H1 (cell line): ENCODE results near the gene FBP1. TPM values are rescaled to one million over a fixed set of nuclear protein-coding genes. Genes with fewer than 3 reads are reported as not detected.

Experiments used
- CTCF ChIA-PET: fragments of 300-600 bp; sonication (Branson Sonifier 250); formaldehyde crosslinking; loops from one replicate; lab custom pipeline; 2021; ENCODE audit not compliant: partially characterized antibody; lab: Charles Lee
- POLR2A ChIA-PET: fragments of 300-600 bp; sonication (Branson Sonifier 250); formaldehyde crosslinking; loops from one replicate; lab custom pipeline; 2021; ENCODE audit warnings: inconsistent platforms; ENCODE audit not compliant: partially characterized antibody; lab: Charles Lee
- DNase-seq, 2 experiments: peaks; one replicate each; pipeline versions ENCODE4 v3.0.0 to v3.0.0-alpha.2; 2010 to 2022; ENCODE audit warnings: low spot score in 2 of 2, low read depth in 1 of 2, mixed read lengths in 1 of 2
- FAIRE-seq: peaks from 2 replicates; lab custom pipeline; 2011; peaks lifted over from hg19 to GRCh38; lab: Jason Lieb, UNC
- H2AFZ ChIP-seq: 2 replicates; pipeline ENCODE4 v1.8.1; 2012; ENCODE audit warnings: low read length, inconsistent platforms
- H2AK5ac ChIP-seq: 2 replicates; pipeline ENCODE4 v1.6.1; 2013; ENCODE audit warnings: low read depth, low read length
- H2BK120ac ChIP-seq: replicated peaks from 2 replicates; pipeline ENCODE3; 2013; ENCODE audit warnings: low read depth, low read length, inconsistent platforms
- H2BK12ac ChIP-seq: 2 replicates; pipeline ENCODE4 v1.6.1; 2013; ENCODE audit warnings: low read depth, low read length
- H2BK15ac ChIP-seq: 2 replicates; pipeline ENCODE4 v1.6.1; 2013; ENCODE audit warnings: low read length
- H2BK20ac ChIP-seq: 2 replicates; pipeline ENCODE4 v1.6.1; 2013; ENCODE audit warnings: low read length
- H2BK5ac ChIP-seq: 2 replicates; pipeline ENCODE4 v1.6.1; 2013; ENCODE audit warnings: low read depth, low read length
- H3K14ac ChIP-seq: 2 replicates; pipeline ENCODE4 v1.6.1; 2013; ENCODE audit warnings: inconsistent platforms; ENCODE audit not compliant: insufficient read length
- H3K18ac ChIP-seq: 2 replicates; pipeline ENCODE4 v1.6.1; 2013; ENCODE audit warnings: low read length; ENCODE audit errors: extremely low read depth
- H3K23ac ChIP-seq: 2 replicates; pipeline ENCODE4 v1.6.1; 2013; ENCODE audit warnings: inconsistent platforms; ENCODE audit not compliant: insufficient read length
- H3K23me2 ChIP-seq: 2 replicates; pipeline ENCODE4 v1.6.1; 2013; ENCODE audit warnings: low read depth, low read length
- H3K27ac ChIP-seq: 2 replicates; pipeline ENCODE4 v1.6.1; 2011; ENCODE audit warnings: low read depth, low read length, inconsistent platforms
- H3K27me3 ChIP-seq, 4 experiments: replicated peaks in 1 of 4; 1 replicate in 1 of 4; 2 replicates in 3 of 4; pipeline versions ENCODE4 v1.6.1 to v1.8.1; 2011 to 2013; ENCODE audit warnings: low read length in 3 of 4, mild to moderate bottlenecking in 3 of 4, inconsistent platforms in 2 of 4, mixed read lengths in 2 of 4, moderate library complexity in 1 of 4; ENCODE audit not compliant: control insufficient read depth in 3 of 4, insufficient read depth in 3 of 4; ENCODE audit errors: extremely low read depth in 1 of 4
- H3K36me3 ChIP-seq, 4 experiments: 2 replicates each; pipeline versions ENCODE4 v1.6.1 to v1.8.1; 2011 to 2013; ENCODE audit warnings: mild to moderate bottlenecking in 4 of 4, low read length in 3 of 4, moderate library complexity in 2 of 4, control low read depth in 1 of 4, inconsistent platforms in 1 of 4; ENCODE audit not compliant: insufficient read depth in 4 of 4, control insufficient read depth in 2 of 4
- H3K4ac ChIP-seq: replicated peaks from 2 replicates; pipeline ENCODE3; 2013; ENCODE audit warnings: low read length, low read depth, mixed read lengths, inconsistent platforms; ENCODE audit not compliant: insufficient read length
- H3K4me1 ChIP-seq, 4 experiments: replicated peaks in 1 of 4; 1 replicate in 1 of 4; 2 replicates in 3 of 4; pipeline versions ENCODE4 v1.6.1 to v1.8.1; 2011 to 2013; ENCODE audit warnings: low read length in 3 of 4, inconsistent platforms in 2 of 4, mixed read lengths in 1 of 4; ENCODE audit not compliant: insufficient read depth in 4 of 4, control insufficient read depth in 3 of 4
- H3K4me2 ChIP-seq, 2 experiments: 2 replicates each; pipeline versions ENCODE4 v1.6.1 to v1.8.1; 2011 to 2013; ENCODE audit warnings: low read depth in 2 of 2, low read length in 2 of 2, control low read depth in 1 of 2, inconsistent platforms in 1 of 2, mild to moderate bottlenecking in 1 of 2; ENCODE audit not compliant: insufficient read depth in 1 of 2
- H3K4me3 ChIP-seq, 4 experiments: fragments of 200-600, 300-600 bp in 1 of 4; sonication (generic), shearing (Covaris generic), sonication (Bioruptor Twin) in 1 of 4; 2 replicates each; pipeline versions ENCODE4 v1.5.1 to v1.8.1; 2011 to 2016; ENCODE audit warnings: low read length in 4 of 4, low read depth in 3 of 4, control low read depth in 2 of 4, inconsistent platforms in 2 of 4, mild to moderate bottlenecking in 2 of 4, mixed read lengths in 1 of 4, moderate library complexity in 1 of 4; ENCODE audit not compliant: insufficient read depth in 2 of 4; ENCODE audit errors: extremely low read depth in 1 of 4
- H3K56ac ChIP-seq: replicated peaks from 2 replicates; pipeline ENCODE3; 2013; ENCODE audit warnings: low read depth, mild to moderate bottlenecking, mixed read lengths, low read length, inconsistent platforms; ENCODE audit not compliant: insufficient read length
- H3K79me1 ChIP-seq: 2 replicates; pipeline ENCODE4 v1.6.1; 2013; ENCODE audit warnings: low read depth, low read length, control low read depth
- H3K79me2 ChIP-seq, 2 experiments: 2 replicates each; pipeline versions ENCODE4 v1.6.1 to v1.8.1; 2012 to 2013; ENCODE audit warnings: low read length in 2 of 2, mild to moderate bottlenecking in 2 of 2, inconsistent platforms in 1 of 2; ENCODE audit not compliant: insufficient read depth in 2 of 2, control insufficient read depth in 1 of 2
- H3K9ac ChIP-seq, 4 experiments: replicated peaks in 1 of 4; 1 replicate in 1 of 4; 2 replicates in 3 of 4; pipeline versions ENCODE4 v1.6.1 to v1.8.1; 2011 to 2013; ENCODE audit warnings: low read depth in 3 of 4, low read length in 3 of 4, control low read depth in 2 of 4, mild to moderate bottlenecking in 2 of 4, moderate library complexity in 2 of 4, inconsistent platforms in 1 of 4; ENCODE audit errors: extremely low read depth in 1 of 4
- H3K9me3 ChIP-seq, 2 experiments: 2 replicates each; pipeline versions ENCODE4 v1.6.1 to v1.8.1; 2012 to 2013; ENCODE audit warnings: mild to moderate bottlenecking in 2 of 2, moderate library complexity in 2 of 2, control low read depth in 1 of 2, inconsistent platforms in 1 of 2, low read depth in 1 of 2, low read length in 1 of 2, mixed read lengths in 1 of 2; ENCODE audit not compliant: insufficient read depth in 2 of 2
- H4K20me1 ChIP-seq, 2 experiments: replicated peaks in 1 of 2; 2 replicates each; pipeline versions ENCODE3 to v1.8.1; 2011 to 2013; ENCODE audit warnings: inconsistent platforms in 2 of 2, low read length in 2 of 2, mild to moderate bottlenecking in 1 of 2; ENCODE audit not compliant: insufficient read depth in 2 of 2, control insufficient read depth in 1 of 2
- H4K5ac ChIP-seq: 2 replicates; pipeline ENCODE4 v1.6.1; 2013; ENCODE audit warnings: low read length, low read depth, mixed read lengths, inconsistent platforms; ENCODE audit not compliant: insufficient read length
- H4K8ac ChIP-seq: 2 replicates; pipeline ENCODE4 v1.8.0; 2013; ENCODE audit warnings: mild to moderate bottlenecking, moderate library complexity, low read length, inconsistent platforms; ENCODE audit not compliant: insufficient read depth; ENCODE audit errors: extremely low read depth
- H4K91ac ChIP-seq: replicated peaks from 2 replicates; pipeline ENCODE3; 2013; ENCODE audit warnings: low read length, mixed read lengths, inconsistent platforms; ENCODE audit not compliant: insufficient read length
- BCL11A ChIP-seq, 2 experiments: IDR thresholded peaks; one replicate each; pipeline ENCODE4 v1.6.1; 2011; ENCODE audit warnings: low read depth in 2 of 2, low read length in 2 of 2, mild to moderate bottlenecking in 2 of 2
- CTBP2 ChIP-seq: IDR thresholded peaks from 2 replicates; pipeline ENCODE4 v1.7.0; 2011; ENCODE audit warnings: borderline replicate concordance, mild to moderate bottlenecking, moderate library complexity, mixed read lengths, low read length; ENCODE audit not compliant: insufficient read depth, insufficient read length
- HDAC6 ChIP-seq: IDR thresholded peaks from one replicate; pipeline ENCODE4 v1.7.1; 2012; ENCODE audit warnings: low read depth, mild to moderate bottlenecking, inconsistent platforms, low read length, moderate library complexity
- KDM1A ChIP-seq: fragments of 200-600, 300-600 bp; sonication (generic); IDR thresholded peaks from 2 replicates; pipeline ENCODE4 v1.7.1; 2016; ENCODE audit warnings: mild to moderate bottlenecking, low read length, borderline replicate concordance
- NANOG ChIP-seq: IDR thresholded peaks from 2 replicates; pipeline ENCODE4 v1.6.1; 2011; ENCODE audit warnings: low read length, low read depth, mild to moderate bottlenecking, inconsistent platforms; ENCODE audit not compliant: insufficient read depth, poor library complexity, severe bottlenecking
- SAP30 ChIP-seq: fragments of 300-600 bp; sonication (generic); IDR thresholded peaks from 2 replicates; pipeline ENCODE4 v1.7.1; 2012; ENCODE audit warnings: low read length, moderate library complexity, mild to moderate bottlenecking, inconsistent platforms; ENCODE audit not compliant: insufficient read depth, insufficient replicate concordance
- SIN3A ChIP-seq, 2 experiments: IDR thresholded peaks in 1 of 2; conservative IDR thresholded peaks in 1 of 2; 2 replicates each; pipeline ENCODE4 v1.6.1; 2011 to 2012; ENCODE audit warnings: low read length in 2 of 2, improper control_type of control experiment in 1 of 2, low read depth in 1 of 2, mild to moderate bottlenecking in 1 of 2
- SIRT6 ChIP-seq: IDR thresholded peaks from one replicate; pipeline ENCODE4 v1.7.1; 2012; ENCODE audit warnings: low read length, inconsistent platforms
- WGBS, 2 experiments: shearing (Covaris generic) in 1 of 2; methylation state at CpG; one replicate each; pipeline versions ENCODE4 v1.1.6 to v1.1.7; 2013 to 2015; ENCODE audit warnings: low lambda C conversion rate in 2 of 2, mixed read lengths in 2 of 2, inconsistent platforms in 1 of 2, low coverage in 1 of 2, missing lambda C conversion rate in 1 of 2; ENCODE audit not compliant: insufficient replicate concordance in 2 of 2, insufficient coverage in 1 of 2, insufficient read length in 1 of 2; ENCODE audit errors: extremely low coverage in 1 of 2, missing lambda C conversion rate in 1 of 2; 5-methylcytosine and 5-hydroxymethylcytosine counted together
- polyA plus RNA-seq, 7 experiments: library from polyadenylated mRNA; depleted of rRNA in 3 of 7; stranded (reverse) in 5 of 7; unstranded in 2 of 7; fragments of >200 nt in 5 of 7; fragments of 200-250 nt in 2 of 7; gene quantifications; 1 replicate in 5 of 7; 2 replicates in 1 of 7; 4 replicates in 1 of 7; pipeline versions ENCODE4 v1.2.1 to v1.2.3, GENCODE V29; 2011 to 2013; ENCODE audit warnings: missing spikeins in 2 of 7, mixed read lengths in 2 of 7
- total RNA-seq: library from RNA; stranded (reverse); fragmentation: NEBNext Ultra II Directional; extraction: Animal tissue kit (Norgen Biotek cat#: 25700); gene quantifications from 2 replicates; pipeline ENCODE4 v1.2.1, GENCODE V29; 2021

The FBP1 gene
- total and polyA plus RNA-seq, 2 of the 8 experiments (the other 6 are each of a cell fraction or from before 2014, with no cell fraction given), result 1.0 to 4.1 TPM

- Histone ChIP-seq H3K27ac (no peak overlapping the region), H3K79me2 (no peaks in the 10 kb centered on the region), H4K5ac (no peak overlapping the region), H4K8ac (no peak overlapping the region), H2BK15ac (no peak overlapping the region), H3K18ac (no peak overlapping the region), H3K79me1 (no peaks in the 10 kb centered on the region), H4K91ac (no peak overlapping the region), H2AFZ (no peak overlapping the region), H4K20me1 (no peaks in the 10 kb centered on the region), H3K36me3 (0 out of 8 replicates have a peak, but pooled peaks cover 0 to 3% (median 0%) of the 10 kb centered on the region in 4 experiments), H3K4me2 (no peak overlapping the region), H2BK5ac (no peak overlapping the region), H2BK120ac (no peak overlapping the region), H2BK20ac (no peak overlapping the region), H2BK12ac (no peak overlapping the region), H3K14ac (no peak overlapping the region), H3K9ac (no peak overlapping the region), H3K27me3 (peaks cover 0 to 2% (median 0%) of the 10 kb centered on the region in 4 experiments; a peak in 1 of 7 replicates), H3K23me2 (no peaks in the 10 kb centered on the region), H3K4me1 (peaks cover 0 to 7% (median 1%) of the 10 kb centered on the region in 4 experiments; a peak in 2 of 7 replicates), H3K9me3 (no peaks in the 10 kb centered on the region), H3K56ac (no peak overlapping the region), H2AK5ac (no peak overlapping the region), H3K4ac (no peak overlapping the region), H3K4me3 (no peak overlapping the region), H3K23ac (no peak overlapping the region)
- DNase-seq, result peak in 1 of 2 experiments; percentile 17
- no peak for FAIRE-seq
- TF ChIP-seq SIN3A (conservative IDR thresholded peaks at IDR 0.05 in 1 of 2, IDR thresholded peaks at IDR 0.05 in 1 of 2; ENCODE audit: low read depth in 1 of 2, low read length in 2 of 2) (no peak), SIRT6 (no peak), BCL11A (IDR thresholded peaks at IDR 0.05; ENCODE audit: low read depth in 2 of 2, low read length in 2 of 2) (no peak), HDAC6 (no peak), CTBP2 (no peak), NANOG (no peak), SAP30 (no peak), KDM1A (no peak)
- CTCF ChIA-PET, result interaction anchor here (0.7 to 1.9 kb wide), 2 partner anchors 14 to 411 kb away, joined by 4 to 7 read pairs; partner anchors contain the start of gene PCAT7
- POLR2A ChIA-PET, result interaction anchor here (3.0 to 4.2 kb wide), 2 partner anchors 13 to 14 kb away, joined by 17 read pairs; partner anchors contain the start of gene PCAT7
- 54% methylated on average over 3 of the region's 3 CpGs; no CpG with 5 or more reads in 1 of the 2 experiments for WGBS, 2 experiments
These were observed 70.9 kb downstream of the FBP1 start for GRCh38 chr9:94568250-94568889.
